ENCODE measurements around the gene COL5A1. TPM values are rescaled to one million over a fixed set of nuclear protein-coding genes. Genes with fewer than 3 reads are reported as not detected.

COL5A1 gene
- polyA plus RNA-seq, 3 donors: 70.5 to 77.2 (median 77.0) TPM

GRCh38 chr9:134826336-134827285 lies 185.0 kb downstream of the COL5A1 start:
- DNase-seq (ENCODE audit: low read depth in 3 of 3, low spot score in 2 of 3): no peak

GRCh38 chr9:134827559-134827958 lies 186.0 kb downstream of the COL5A1 start:
- DNase-seq (ENCODE audit: low read depth in 3 of 3, low spot score in 2 of 3): no peak

GRCh38 chr9:134827993-134828392 lies 186.4 kb downstream of the COL5A1 start:
- DNase-seq (ENCODE audit: low read depth in 3 of 3, low spot score in 2 of 3): no peak

- DNase-seq (ENCODE audit: low read depth in 3 of 3, low spot score in 2 of 3): no peak
These were observed 187.3 kb downstream of the COL5A1 start for GRCh38 chr9:134828892-134829291.

GRCh38 chr9:134829356-134829937 lies 187.8 kb downstream of the COL5A1 start:
- DNase-seq (ENCODE audit: low read depth in 3 of 3, low spot score in 2 of 3): no peak

- DNase-seq (ENCODE audit: low read depth in 3 of 3, low spot score in 2 of 3): no peak
These were observed 188.5 kb downstream of the COL5A1 start for GRCh38 chr9:134830126-134830525.

GRCh38 chr9:134830926-134831720 lies 189.5 kb downstream of the COL5A1 start:
- no peak for DNase-seq (ENCODE audit: low read depth in 3 of 3, low spot score in 2 of 3)

GRCh38 chr9:134832471-134832870 lies 190.9 kb downstream of the COL5A1 start:
- DNase-seq (ENCODE audit: low read depth in 3 of 3, low spot score in 2 of 3): no peak

GRCh38 chr9:134833294-134833880 lies 191.8 kb downstream of the COL5A1 start:
- no peak for DNase-seq (ENCODE audit: low read depth in 3 of 3, low spot score in 2 of 3)

GRCh38 chr9:134834217-134834956 lies 192.8 kb downstream of the COL5A1 start:
- DNase-seq (ENCODE audit: low read depth in 3 of 3, low spot score in 2 of 3): no peak

GRCh38 chr9:134834957-134835419 lies 193.4 kb downstream of the COL5A1 start:
- no peak for DNase-seq (ENCODE audit: low read depth in 3 of 3, low spot score in 2 of 3)

- DNase-seq (ENCODE audit: low read depth in 3 of 3, low spot score in 2 of 3): no peak
These were observed 193.8 kb downstream of the COL5A1 start for GRCh38 chr9:134835448-134835847.

GRCh38 chr9:134835987-134836386 lies 194.4 kb downstream of the COL5A1 start:
- DNase-seq (ENCODE audit: low read depth in 3 of 3, low spot score in 2 of 3): no peak

GRCh38 chr9:134836406-134836970 lies 194.9 kb downstream of the COL5A1 start:
- no peak for DNase-seq (ENCODE audit: low read depth in 3 of 3, low spot score in 2 of 3)

- DNase-seq (ENCODE audit: low read depth in 3 of 3, low spot score in 2 of 3): no peak
These were observed 195.9 kb downstream of the COL5A1 start for GRCh38 chr9:134837529-134837928.

- no peak for DNase-seq (ENCODE audit: low read depth in 3 of 3, low spot score in 2 of 3)
These were observed 197.2 kb downstream of the COL5A1 start for GRCh38 chr9:134838651-134839454.

- DNase-seq (ENCODE audit: low read depth in 3 of 3, low spot score in 2 of 3): no peak
These were observed 198.0 kb downstream of the COL5A1 start for GRCh38 chr9:134839455-134840125.

GRCh38 chr9:134840511-134840910 lies 198.9 kb downstream of the COL5A1 start:
- no peak for DNase-seq (ENCODE audit: low read depth in 3 of 3, low spot score in 2 of 3)

Measured in right renal cortex interstitium (tissue), 3 donors.